Endothelial cell (in vitro differentiated cells): ENCODE data around the gene SPAM1. TPM values are rescaled to one million over a fixed set of nuclear protein-coding genes. Genes with fewer than 3 reads are reported as not detected.

Source experiments
- DNase-seq: peaks from one replicate; pipeline ENCODE4 v3.0.0; 2021; ENCODE audit warnings: low spot score
- H3K27ac Mint-ChIP-seq: one replicate; pipeline ENCODE4 v1.8.0; 2021; ENCODE audit warnings: mixed read lengths, inconsistent platforms; ENCODE audit not compliant: unreplicated experiment
- H3K27me3 Mint-ChIP-seq: one replicate; pipeline ENCODE4 v1.8.0; 2021; ENCODE audit warnings: mild to moderate bottlenecking, moderate library complexity, mixed read lengths, inconsistent platforms; ENCODE audit not compliant: unreplicated experiment
- H3K36me3 Mint-ChIP-seq: one replicate; pipeline ENCODE4 v1.8.0; 2021; ENCODE audit warnings: mild to moderate bottlenecking, low read depth, mixed read lengths, inconsistent platforms; ENCODE audit not compliant: unreplicated experiment
- H3K4me1 Mint-ChIP-seq: one replicate; pipeline ENCODE4 v1.8.0; 2021; ENCODE audit warnings: mild to moderate bottlenecking, mixed read lengths, inconsistent platforms; ENCODE audit not compliant: unreplicated experiment
- H3K4me3 Mint-ChIP-seq: one replicate; pipeline ENCODE4 v1.8.0; 2021; ENCODE audit warnings: mild to moderate bottlenecking, mixed read lengths, inconsistent platforms; ENCODE audit not compliant: unreplicated experiment
- H3K9me3 Mint-ChIP-seq: one replicate; pipeline ENCODE4 v1.8.0; 2021; ENCODE audit warnings: mixed read lengths, inconsistent platforms; ENCODE audit not compliant: unreplicated experiment
- total RNA-seq: library from RNA; stranded (reverse); fragmentation: NEBNext Ultra II Directional; extraction: Animal tissue kit (Norgen Biotek cat#: 25700); gene quantifications from one replicate; pipeline ENCODE4 v1.2.1, GENCODE V29; 2021; ENCODE audit not compliant: unreplicated experiment
- TF ChIP-seq, protein P1 (sequence below): fragments of 200-600 bp; sonication (generic); IDR thresholded peaks from one replicate; pipeline ENCODE4 v1.5.0; 2021; ENCODE audit warnings: antibody characterized with exemption; ENCODE audit not compliant: unreplicated experiment

Gene SPAM1
- total RNA-seq, 1 donor from 2014 or later, result not detected

DNA sequence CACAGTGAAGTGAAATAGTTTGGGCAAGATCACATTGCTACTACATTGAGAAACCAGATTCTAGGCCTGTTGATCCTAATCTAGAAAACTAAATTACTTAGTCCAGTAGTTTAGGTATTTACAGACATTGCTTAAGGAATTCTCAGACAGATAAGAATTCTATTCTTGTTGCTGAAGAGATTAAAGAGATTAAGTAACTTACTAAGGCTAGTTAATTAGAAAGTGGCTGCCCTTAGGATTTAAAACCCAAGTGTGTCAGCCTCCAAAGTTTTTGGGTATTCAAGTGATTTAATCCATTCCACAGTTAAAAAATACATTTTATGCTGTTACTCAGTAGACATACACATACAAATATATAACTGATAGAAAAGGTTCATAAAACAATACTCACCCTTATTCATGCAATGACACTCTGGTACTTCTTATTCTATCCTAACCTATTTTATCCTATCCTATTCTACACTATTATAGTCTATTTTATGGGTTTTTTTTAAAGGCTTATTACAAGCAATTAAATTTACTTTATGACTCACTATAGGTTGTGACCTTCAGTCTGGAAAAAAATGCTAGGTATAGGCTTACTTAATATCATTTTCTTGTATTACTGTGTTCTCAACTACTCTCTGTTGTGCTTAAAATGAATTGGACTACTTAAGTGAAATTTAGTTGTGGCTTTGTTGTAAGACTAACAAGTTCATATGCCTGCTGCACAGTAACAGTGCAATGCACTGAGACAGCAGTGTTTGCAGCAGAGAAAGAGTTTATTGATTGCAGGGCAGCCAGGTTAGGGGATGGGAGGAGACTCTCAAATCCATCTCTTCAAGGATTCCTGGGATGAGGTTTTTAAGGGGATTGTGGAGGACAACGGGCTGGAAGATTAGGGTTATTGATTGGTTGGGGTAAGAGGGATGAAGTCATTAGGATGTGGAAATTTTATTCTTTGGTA is 10.7 kb downstream of the SPAM1 start:
- no peaks in the 10 kb centered on the region for H3K4me1 Mint-ChIP-seq
- H3K9me3 Mint-ChIP-seq, result peaks cover 4% of the 10 kb centered on the region
- TF ChIP-seq, protein P1, sequence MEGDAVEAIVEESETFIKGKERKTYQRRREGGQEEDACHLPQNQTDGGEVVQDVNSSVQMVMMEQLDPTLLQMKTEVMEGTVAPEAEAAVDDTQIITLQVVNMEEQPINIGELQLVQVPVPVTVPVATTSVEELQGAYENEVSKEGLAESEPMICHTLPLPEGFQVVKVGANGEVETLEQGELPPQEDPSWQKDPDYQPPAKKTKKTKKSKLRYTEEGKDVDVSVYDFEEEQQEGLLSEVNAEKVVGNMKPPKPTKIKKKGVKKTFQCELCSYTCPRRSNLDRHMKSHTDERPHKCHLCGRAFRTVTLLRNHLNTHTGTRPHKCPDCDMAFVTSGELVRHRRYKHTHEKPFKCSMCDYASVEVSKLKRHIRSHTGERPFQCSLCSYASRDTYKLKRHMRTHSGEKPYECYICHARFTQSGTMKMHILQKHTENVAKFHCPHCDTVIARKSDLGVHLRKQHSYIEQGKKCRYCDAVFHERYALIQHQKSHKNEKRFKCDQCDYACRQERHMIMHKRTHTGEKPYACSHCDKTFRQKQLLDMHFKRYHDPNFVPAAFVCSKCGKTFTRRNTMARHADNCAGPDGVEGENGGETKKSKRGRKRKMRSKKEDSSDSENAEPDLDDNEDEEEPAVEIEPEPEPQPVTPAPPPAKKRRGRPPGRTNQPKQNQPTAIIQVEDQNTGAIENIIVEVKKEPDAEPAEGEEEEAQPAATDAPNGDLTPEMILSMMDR, result no peak
- no peaks in the 10 kb centered on the region for H3K36me3 Mint-ChIP-seq
- no peak overlapping the region for H3K4me3 Mint-ChIP-seq
- H3K27me3 Mint-ChIP-seq, result no peaks in the 10 kb centered on the region
- no peak overlapping the region for H3K27ac Mint-ChIP-seq
- no peak for DNase-seq

DNA sequence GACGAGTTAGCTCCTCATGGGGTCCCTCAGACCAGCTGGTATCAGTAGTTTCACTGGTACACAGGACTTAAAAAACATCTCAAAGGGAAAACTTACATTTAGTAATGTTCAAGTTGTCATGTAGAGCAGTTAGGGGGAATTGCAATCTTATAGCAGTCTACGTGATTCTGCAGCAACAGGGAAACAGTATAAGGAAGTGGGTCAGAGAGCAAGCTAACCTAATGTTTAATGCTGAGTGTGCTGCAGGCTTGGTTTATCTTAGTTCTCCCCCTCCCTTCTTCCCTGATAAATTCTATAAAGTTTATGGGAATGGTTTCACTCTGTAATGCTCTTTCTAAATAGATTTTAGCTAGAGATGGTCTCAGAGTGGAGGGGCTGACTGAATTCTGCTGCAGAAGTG is 11.3 kb downstream of the SPAM1 start:
- Mint-ChIP-seq H3K4me1 (peaks cover 4% of the 10 kb centered on the region), H3K36me3 (no peaks in the 10 kb centered on the region), H3K27ac (no peak overlapping the region), H3K4me3 (no peak overlapping the region), H3K9me3 (peaks cover 4% of the 10 kb centered on the region), H3K27me3 (no peaks in the 10 kb centered on the region)
- DNase-seq, result no peak
- TF ChIP-seq, protein P1, result no peak

DNA sequence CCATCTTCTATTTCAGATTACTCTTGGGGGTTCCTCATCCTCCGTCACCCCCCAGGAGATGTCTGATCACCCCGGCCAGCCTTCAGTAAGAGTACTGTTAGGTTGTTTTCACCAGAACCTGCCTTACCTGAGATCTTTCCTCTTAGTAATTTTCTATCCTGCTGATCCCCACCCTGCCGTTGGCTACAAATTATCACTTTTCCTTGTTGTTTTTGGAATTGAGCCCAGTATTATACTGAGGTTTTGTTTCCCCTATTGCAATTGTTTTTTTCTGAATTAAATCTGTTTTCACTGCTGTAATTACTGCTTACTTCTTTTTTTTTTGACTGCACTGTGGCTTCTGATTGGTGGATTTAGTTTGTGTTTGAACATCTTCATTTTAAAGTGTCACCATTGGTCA is 14.7 kb downstream of the SPAM1 start:
- peaks cover 4% of the 10 kb centered on the region for H3K9me3 Mint-ChIP-seq
- TF ChIP-seq, protein P1, result no peak

DNA sequence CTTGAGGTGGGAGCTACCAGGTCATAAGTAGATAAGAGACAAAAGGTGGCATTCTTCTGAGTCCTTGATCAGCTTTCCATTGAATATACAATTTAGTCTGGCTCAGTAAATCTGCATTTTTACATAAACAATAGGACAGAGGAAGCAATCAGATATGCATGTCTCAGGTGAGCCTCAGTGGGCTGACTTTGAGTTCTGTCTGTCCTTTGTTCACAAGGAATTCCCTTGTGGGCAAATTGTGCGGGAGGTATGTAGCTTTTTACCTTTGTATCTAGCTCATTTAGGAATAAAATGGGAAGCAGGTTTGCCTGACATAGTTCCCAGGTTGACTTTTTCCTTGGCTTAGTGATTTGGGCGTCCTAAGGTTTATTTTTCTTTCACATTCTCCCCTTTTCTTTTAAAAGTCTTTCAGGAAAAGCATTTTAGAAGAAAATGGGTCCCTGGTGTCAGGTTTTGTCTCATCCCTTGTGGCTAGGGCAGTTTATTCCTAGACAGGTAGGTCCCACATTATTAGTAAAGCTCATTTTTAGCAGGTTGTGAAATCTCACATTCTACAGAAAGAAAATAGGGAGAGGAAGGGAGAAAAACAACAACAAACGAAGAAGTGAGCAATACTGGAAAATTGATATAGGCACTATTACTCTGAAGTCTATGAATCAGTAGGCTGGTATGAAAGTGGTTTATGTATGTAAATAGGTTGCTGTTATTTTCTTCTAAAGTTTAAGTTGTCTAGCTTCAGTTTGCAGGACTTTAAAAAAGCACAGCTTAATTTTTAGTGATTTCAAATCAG is 16.5 kb downstream of the SPAM1 start:
- DNase-seq, result no peak
- Mint-ChIP-seq H3K36me3 (no peaks in the 10 kb centered on the region), H3K9me3 (no peaks in the 10 kb centered on the region), H3K27me3 (no peaks in the 10 kb centered on the region), H3K27ac (no peak overlapping the region), H3K4me3 (no peak overlapping the region), H3K4me1 (peaks cover 8% of the 10 kb centered on the region)
- TF ChIP-seq, protein P1, result no peak

More for the DNA sequence above, 14.7 kb downstream of the SPAM1 start:
- Mint-ChIP-seq H3K4me3 (no peak overlapping the region), H3K27me3 (no peaks in the 10 kb centered on the region), H3K36me3 (no peaks in the 10 kb centered on the region), H3K4me1 (peaks cover 5% of the 10 kb centered on the region), H3K27ac (no peak overlapping the region)
- no peak for DNase-seq
